ENCODE measurements around the gene SLIT3. TPM values are rescaled to one million over a fixed set of nuclear protein-coding genes. Genes with fewer than 3 reads are reported as not detected.

Gene SLIT3
- total RNA-seq, 1 experiment from 2014 or later = not detected

DNA sequence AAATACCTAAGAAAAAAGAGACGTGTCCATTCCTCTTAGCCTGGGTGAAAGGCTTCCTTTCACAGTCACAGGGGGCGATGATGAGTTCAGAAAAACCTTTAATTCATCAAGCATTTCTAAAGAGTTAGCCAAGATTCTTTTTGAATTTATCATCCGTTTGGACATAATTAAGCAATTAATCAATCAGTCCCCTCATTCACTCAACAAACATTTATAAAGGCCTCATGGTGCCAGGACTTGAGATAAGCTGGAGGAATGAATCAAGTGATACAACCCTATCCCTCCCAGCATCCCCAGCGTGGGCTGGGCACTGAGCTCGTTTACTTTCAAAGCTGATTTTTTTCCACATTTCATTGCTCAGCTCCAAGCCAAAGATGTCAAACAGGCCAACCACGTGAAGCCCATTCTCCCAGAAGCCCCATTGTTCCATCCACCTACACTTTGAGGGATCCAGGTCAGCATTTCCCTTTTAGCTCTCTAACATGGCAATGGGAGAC, 140.5 kb downstream of the SLIT3 start:
- BruUV-seq (replicated peaks) = no TSS peak
- intact Hi-C loops (cut with micrococcal nuclease; ENCODE audit: unreplicated experiment) = no loop called here
- Histone ChIP-seq H3K9me2 (ENCODE audit: insufficient read depth) (no peaks in the 10 kb centered on the region), H3K4me3 (no peak overlapping the region), H4K20me1 (ENCODE audit: insufficient read depth) (no peaks in the 10 kb centered on the region), H3K4me1 (replicated peaks; ENCODE audit: insufficient read depth) (no peaks in the 10 kb centered on the region), H3K27ac (no peak overlapping the region), H3K4me2 (no peak overlapping the region), H2AFZ (no peak overlapping the region), H3K36me3 (ENCODE audit: low read depth) (no peaks in the 10 kb centered on the region), H3K79me2 (ENCODE audit: low read depth) (no peaks in the 10 kb centered on the region), H3K9me3 (ENCODE audit: insufficient read depth, low read depth) (no peaks in the 10 kb centered on the region), H3F3A (ENCODE audit: insufficient read depth, low read depth) (no peaks in the 10 kb centered on the region), H3K27me3 (ENCODE audit: insufficient read depth, low read depth) (peaks cover 57% of the 10 kb centered on the region)
- TF ChIP-seq EZH2 (IDR thresholded peaks at IDR 0.05; ENCODE audit: low read depth) (no peak), CTCF (conservative IDR thresholded peaks at IDR 0.05) (no peak)
- POLR2A ChIA-PET (ENCODE audit: unreplicated experiment) = no interaction called here
- CTCF ChIA-PET = no interaction called here
- no peak for DNase-seq

DNA sequence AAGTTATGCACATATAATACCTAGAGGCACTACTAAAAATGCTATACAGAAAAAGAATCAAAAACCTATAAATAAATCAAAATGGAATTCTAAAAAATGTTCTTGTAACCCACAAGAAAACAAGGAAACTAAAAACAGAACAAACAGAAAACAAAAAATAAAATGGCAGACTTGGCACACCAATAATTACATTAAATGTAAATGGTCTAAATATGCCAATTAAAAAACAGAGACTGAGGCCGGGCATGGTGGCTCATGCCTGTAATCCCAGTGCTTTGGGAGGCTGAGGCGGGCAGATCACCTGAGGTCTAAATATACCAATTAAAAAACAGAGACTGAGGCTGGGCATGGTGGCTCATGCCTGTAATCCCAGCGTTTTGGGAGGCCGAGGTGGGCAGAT, 142.2 kb downstream of the SLIT3 start:
- BruUV-seq (replicated peaks) = no TSS peak
- Histone ChIP-seq H3K27me3 (ENCODE audit: insufficient read depth, low read depth) (peaks cover 49% of the 10 kb centered on the region), H3K36me3 (ENCODE audit: low read depth) (no peaks in the 10 kb centered on the region), H3K9me3 (ENCODE audit: insufficient read depth, low read depth) (no peaks in the 10 kb centered on the region), H3K79me2 (ENCODE audit: low read depth) (no peaks in the 10 kb centered on the region), H3K4me1 (replicated peaks; ENCODE audit: insufficient read depth) (no peaks in the 10 kb centered on the region), H3K9me2 (ENCODE audit: insufficient read depth) (no peaks in the 10 kb centered on the region), H2AFZ (no peak overlapping the region), H3F3A (ENCODE audit: insufficient read depth, low read depth) (no peaks in the 10 kb centered on the region), H4K20me1 (ENCODE audit: insufficient read depth) (no peaks in the 10 kb centered on the region), H3K4me3 (no peak overlapping the region), H3K4me2 (no peak overlapping the region), H3K27ac (no peak overlapping the region)
- DNase-seq = no peak
- no peak for TF ChIP-seq EZH2 (IDR thresholded peaks at IDR 0.05; ENCODE audit: low read depth)
- no peak for TF ChIP-seq CTCF (conservative IDR thresholded peaks at IDR 0.05)
- CTCF ChIA-PET = no interaction called here
- POLR2A ChIA-PET (ENCODE audit: unreplicated experiment) = no interaction called here
- intact Hi-C loops (cut with micrococcal nuclease; ENCODE audit: unreplicated experiment) = no loop called here

- TF ChIP-seq EZH2 (IDR thresholded peaks at IDR 0.05; ENCODE audit: low read depth) (no peak), CTCF (conservative IDR thresholded peaks at IDR 0.05) (no peak)
- H3K9me3 ChIP-seq (ENCODE audit: insufficient read depth, low read depth) = no peaks in the 10 kb centered on the region
- H3K9me2 ChIP-seq (ENCODE audit: insufficient read depth) = no peaks in the 10 kb centered on the region
- H3K27ac ChIP-seq = no peak overlapping the region
- peaks cover 40% of the 10 kb centered on the region for H3K27me3 ChIP-seq (ENCODE audit: insufficient read depth, low read depth)
- H3K4me3 ChIP-seq = no peak overlapping the region
- no TSS peak for BruUV-seq (replicated peaks)
- ChIA-PET CTCF (no interaction called here), POLR2A (ENCODE audit: unreplicated experiment) (no interaction called here)
- no peaks in the 10 kb centered on the region for H3K79me2 ChIP-seq (ENCODE audit: low read depth)
- no peak overlapping the region for H3K4me2 ChIP-seq
- H4K20me1 ChIP-seq (ENCODE audit: insufficient read depth) = no peaks in the 10 kb centered on the region
- no peaks in the 10 kb centered on the region for H3K36me3 ChIP-seq (ENCODE audit: low read depth)
- H3F3A ChIP-seq (ENCODE audit: insufficient read depth, low read depth) = no peaks in the 10 kb centered on the region
- intact Hi-C loops (cut with micrococcal nuclease; ENCODE audit: unreplicated experiment) = no loop called here
- DNase-seq = no peak
- no peak overlapping the region for H2AFZ ChIP-seq
- H3K4me1 ChIP-seq (replicated peaks; ENCODE audit: insufficient read depth) = no peaks in the 10 kb centered on the region
Observed at GRCh38 chr5:169157064-169157463, 143.9 kb downstream of the SLIT3 start.

Measured in PC-9 (cell line).